CD1c-positive myeloid dendritic cell (primary cell): Measurements from ENCODE around the gene RPS6KA2.
"Not testable (repeated sequence)": the region's sequence is repeated elsewhere in the genome, so short reads cannot be mapped to it uniquely, and the experiment has no call there.

Experiments
- DNase-seq: peaks from one replicate; pipeline ENCODE4 v3.0.0-alpha.2; 2016; ENCODE audit errors: extremely low spot score

The RPS6KA2 gene

GRCh38 chr6:166635013-166635970, 8.2 kb upstream of the RPS6KA2 start:
- no peak for DNase-seq

GRCh38 chr6:166634581-166634980, 7.5 kb upstream of the RPS6KA2 start:
- DNase-seq: not testable (repeated sequence)

- peak; percentile 82 for DNase-seq
These were observed 6.9 kb upstream of the RPS6KA2 start for GRCh38 chr6:166633732-166634535.

- DNase-seq: no peak
These were observed 5.7 kb upstream of the RPS6KA2 start for GRCh38 chr6:166632731-166633130.

- no peak for DNase-seq
These were observed 3.4 kb upstream of the RPS6KA2 start for GRCh38 chr6:166630462-166630861.

- DNase-seq: no peak
These were observed 2.6 kb upstream of the RPS6KA2 start for GRCh38 chr6:166629628-166630027.

- peak; percentile 19 for DNase-seq
These were observed 1.1 kb upstream of the RPS6KA2 start for GRCh38 chr6:166627875-166628801.

GRCh38 chr6:166626177-166627032, 646 bp downstream of the RPS6KA2 start:
- peak; percentile 39 for DNase-seq

GRCh38 chr6:166625356-166625755, 1.7 kb downstream of the RPS6KA2 start:
- no peak for DNase-seq

- peak; percentile 51 for DNase-seq
These were observed 2.8 kb downstream of the RPS6KA2 start for GRCh38 chr6:166624275-166624674.

- DNase-seq: no peak
These were observed 3.7 kb downstream of the RPS6KA2 start for GRCh38 chr6:166623318-166623717.

GRCh38 chr6:166621114-166621540, 5.9 kb downstream of the RPS6KA2 start:
- DNase-seq: no peak

GRCh38 chr6:166620478-166621113, 6.5 kb downstream of the RPS6KA2 start:
- DNase-seq: no peak

- no peak for DNase-seq
These were observed 7.1 kb downstream of the RPS6KA2 start for GRCh38 chr6:166619912-166620311.

GRCh38 chr6:166618866-166619761, 7.9 kb downstream of the RPS6KA2 start:
- no peak for DNase-seq

- DNase-seq: no peak
These were observed 8.8 kb downstream of the RPS6KA2 start for GRCh38 chr6:166618251-166618650.

GRCh38 chr6:166617359-166617758, 9.7 kb downstream of the RPS6KA2 start:
- no peak for DNase-seq

GRCh38 chr6:166616261-166617238, 10.5 kb downstream of the RPS6KA2 start:
- no peak for DNase-seq
